Inflammatory macrophage treated with lipopolysaccharide for 1 hour (primary cell): ENCODE measurements around the gene LOXHD1.
A peak's percentile ranks its signal among the peaks of the same experiment; 100 is the strongest.

Source experiments
- DNase-seq, 2 donors: peaks; one replicate each; pipeline ENCODE4 v3.0.0-alpha.2; 2020 to 2022

The LOXHD1 gene

GRCh38 chr18:46622999-46623398 is 34.0 kb downstream of the LOXHD1 start:
- no peak for DNase-seq

- no peak for DNase-seq
Measured at GRCh38 chr18:46622451-46622850, 34.6 kb downstream of the LOXHD1 start.

DNA sequence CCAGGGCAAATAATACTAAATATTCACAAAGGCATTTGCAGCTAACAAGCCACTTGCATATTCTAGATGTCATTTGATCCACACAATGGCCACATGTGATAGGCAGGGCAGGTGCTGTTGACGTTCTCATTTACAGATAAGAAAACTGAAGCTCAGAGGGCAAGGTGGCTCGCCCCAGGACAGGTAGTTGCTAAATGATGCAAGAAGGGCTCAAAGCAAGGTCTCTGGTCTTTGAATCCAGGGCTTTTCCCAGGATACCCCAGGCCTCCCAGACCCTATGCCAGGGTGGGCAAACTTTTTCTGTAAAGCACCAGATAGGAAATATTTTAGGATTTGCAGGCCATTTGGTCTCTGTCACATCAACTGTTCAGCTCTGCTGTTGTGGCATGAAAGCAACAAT is 35.1 kb downstream of the LOXHD1 start:
- DNase-seq, result no peak

- DNase-seq, result no peak
Measured at GRCh38 chr18:46621111-46621766, 35.8 kb downstream of the LOXHD1 start.

DNA sequence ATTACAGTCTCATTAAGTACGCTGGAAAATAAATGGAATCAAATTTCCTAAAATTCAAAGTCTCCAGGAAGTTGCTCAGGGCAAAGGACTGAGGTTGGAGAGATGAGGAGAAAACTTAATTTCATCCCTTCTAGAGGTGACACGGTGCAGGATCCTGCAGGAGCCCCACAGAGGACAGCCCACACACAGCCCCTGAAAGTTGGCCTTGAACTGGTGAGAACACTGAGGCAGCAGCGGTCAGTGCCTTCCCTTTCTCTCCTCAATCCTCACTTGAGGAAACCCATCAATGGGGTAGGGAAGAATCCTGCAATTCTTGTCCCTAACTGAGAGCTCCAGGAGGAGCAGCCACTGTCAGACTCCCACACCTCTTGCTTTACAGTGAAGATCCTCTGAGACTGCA is 37.5 kb downstream of the LOXHD1 start:
- no peak for DNase-seq

GRCh38 chr18:46615720-46616119 is 41.3 kb downstream of the LOXHD1 start:
- no peak for DNase-seq

DNA sequence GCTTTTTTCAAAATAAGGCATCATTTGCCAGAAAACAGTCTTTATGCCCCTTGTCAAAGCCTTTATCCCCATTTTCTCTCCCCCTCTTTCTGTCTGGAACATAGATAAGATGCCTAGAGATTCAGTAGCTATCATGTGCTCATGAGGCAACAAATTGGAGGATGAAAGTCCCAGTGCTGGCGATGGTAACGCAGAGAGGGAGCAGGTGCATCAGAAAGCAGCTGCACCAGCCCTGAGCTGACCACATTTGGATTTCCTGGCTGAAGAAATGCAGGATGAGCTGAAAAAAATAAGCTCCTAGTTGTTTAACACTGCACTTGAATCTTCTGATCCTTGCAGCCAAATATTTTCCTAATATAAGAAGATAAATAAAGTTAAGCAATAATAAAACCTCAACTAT is 48.0 kb downstream of the LOXHD1 start:
- DNase-seq, result no peak

DNA sequence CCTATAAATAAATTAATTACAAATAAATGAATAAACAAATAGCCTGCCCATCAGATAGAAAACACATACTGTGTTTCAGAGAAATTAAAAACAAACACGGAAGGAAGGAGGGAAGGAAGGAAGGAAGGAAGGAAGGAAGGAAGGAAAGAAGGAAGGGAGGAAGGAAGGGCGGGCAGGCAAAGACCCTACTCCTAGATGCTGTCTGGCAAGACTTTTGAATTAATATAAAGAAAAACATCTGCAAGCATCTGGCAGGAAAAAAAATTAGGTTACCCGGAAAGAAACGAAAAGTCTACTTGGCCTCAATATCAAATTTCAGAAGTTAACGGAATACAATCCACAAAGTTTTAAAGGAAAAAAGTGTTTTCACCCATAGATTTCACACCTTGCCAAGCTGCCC is 49.1 kb downstream of the LOXHD1 start:
- DNase-seq, result no peak

DNA sequence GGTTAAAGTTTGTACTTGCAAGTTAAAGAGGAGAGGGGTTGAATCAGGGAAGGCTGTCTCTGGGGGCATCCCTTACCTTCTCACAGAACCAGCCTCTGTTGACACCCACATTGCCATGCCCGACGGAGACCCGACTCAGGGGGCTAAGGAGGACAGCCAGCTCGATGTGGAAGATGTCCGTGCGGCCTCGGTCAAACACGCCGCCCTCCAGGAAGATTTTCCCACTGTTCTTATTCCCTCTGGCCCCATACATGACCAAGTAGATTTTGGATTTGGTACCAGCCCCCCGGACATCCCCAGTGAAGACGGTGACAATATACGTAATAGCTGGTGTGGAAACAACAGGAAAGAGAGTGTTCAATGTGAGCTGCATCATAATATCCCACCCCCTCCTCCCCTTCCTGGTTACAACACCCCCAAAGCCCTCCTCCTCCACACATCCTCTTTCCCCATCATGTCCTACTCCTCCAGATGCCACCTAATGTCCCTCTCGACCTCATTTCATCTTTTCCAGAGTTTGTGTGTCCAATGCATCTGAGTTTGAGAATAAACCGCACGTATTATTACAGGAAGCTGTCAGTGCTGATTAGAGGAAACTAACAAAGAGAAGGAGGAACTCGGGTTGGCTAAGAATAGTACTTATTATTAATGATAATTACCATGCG is 55.7 kb downstream of the LOXHD1 start:
- DNase-seq, result peak; percentile 13 to 24

- no peak for DNase-seq
Measured at GRCh38 chr18:46596119-46596518, 60.9 kb downstream of the LOXHD1 start.

DNA sequence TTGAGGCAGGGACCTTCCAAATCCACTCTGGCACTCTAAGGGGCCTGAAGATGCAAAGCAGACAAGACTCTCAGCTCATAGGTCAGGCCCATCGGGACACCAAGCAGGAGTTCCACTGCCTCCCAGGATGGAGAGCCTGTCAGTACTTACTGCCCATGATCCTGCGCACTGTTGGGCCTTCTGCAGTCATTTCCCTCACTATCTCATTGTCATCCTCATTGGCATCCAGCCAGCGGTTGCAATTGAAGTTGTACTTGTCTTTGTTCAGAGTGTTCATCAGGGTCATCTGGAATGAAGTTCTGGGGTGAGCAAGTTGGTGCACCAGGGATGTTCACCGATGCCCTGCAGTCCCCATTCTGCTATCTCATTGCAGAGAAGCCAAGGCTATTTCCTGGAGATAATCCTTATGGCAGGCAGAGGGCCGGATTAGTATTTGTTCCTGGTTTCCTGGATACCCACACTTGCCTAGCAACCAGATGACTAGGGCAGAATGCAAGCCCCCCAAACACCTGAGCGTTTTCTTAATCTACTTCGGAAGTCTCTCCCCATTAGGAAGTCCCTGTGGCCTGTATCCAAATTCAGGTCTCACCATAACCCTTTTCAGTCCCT is 65.1 kb downstream of the LOXHD1 start:
- DNase-seq, result no peak

- no peak for DNase-seq
Measured at GRCh38 chr18:46590103-46590502, 66.9 kb downstream of the LOXHD1 start.

GRCh38 chr18:46588971-46589660 is 67.9 kb downstream of the LOXHD1 start:
- no peak for DNase-seq

DNA sequence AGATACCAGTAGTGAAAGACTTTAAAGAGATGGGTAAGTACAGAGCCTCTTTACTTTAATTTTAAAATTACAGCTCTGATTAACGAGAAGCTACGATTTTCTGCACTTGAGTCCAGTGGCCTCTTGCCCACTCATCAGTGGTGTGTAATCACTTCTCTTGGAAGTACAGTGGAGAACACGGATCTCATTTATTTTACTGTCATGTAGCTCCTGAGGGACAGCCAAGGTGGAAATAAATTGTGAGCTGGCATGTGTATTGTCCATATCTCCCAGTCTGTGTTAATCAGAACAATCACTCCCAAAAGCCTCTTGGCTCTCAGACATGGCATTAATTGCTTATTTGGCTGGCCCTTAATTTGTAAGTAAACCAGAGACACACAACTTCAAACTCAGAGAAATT is 69.4 kb downstream of the LOXHD1 start:
- DNase-seq, result no peak

DNA sequence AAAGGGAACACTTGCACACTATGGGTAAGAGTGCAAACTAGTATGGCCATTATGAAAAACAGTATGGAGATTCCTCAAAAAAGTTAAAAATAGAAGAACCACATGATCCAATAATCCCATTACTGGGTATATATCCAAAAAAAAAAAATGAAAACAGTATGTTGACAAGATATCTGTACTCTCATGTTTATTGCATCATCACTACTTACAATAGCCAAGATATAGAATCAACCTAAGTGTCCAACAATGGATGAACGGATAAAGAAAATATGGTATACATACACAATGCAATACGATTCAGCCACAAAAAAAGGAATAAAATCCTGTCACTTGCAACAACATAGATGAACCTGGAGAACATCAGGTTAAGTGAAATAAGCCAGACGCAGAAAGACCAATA is 73.3 kb downstream of the LOXHD1 start:
- no peak for DNase-seq

DNA sequence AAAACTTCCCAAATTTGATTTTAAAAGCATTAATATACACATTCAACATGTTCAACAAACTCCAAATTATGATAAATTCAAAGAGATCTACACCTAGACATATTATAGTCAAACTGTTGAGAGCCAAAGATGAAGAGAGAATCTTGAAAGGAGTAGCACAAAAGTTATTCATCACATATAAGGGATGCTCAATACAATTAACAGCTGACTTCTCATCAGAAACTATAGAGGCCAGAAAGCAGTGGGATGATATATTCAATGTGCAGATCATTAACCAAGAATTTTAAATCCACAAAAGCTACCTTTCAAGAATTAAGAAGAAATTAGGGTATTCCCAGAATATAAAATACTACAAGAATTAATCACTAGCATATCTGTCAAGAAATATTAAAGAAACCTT is 75.4 kb downstream of the LOXHD1 start:
- no peak for DNase-seq

DNA sequence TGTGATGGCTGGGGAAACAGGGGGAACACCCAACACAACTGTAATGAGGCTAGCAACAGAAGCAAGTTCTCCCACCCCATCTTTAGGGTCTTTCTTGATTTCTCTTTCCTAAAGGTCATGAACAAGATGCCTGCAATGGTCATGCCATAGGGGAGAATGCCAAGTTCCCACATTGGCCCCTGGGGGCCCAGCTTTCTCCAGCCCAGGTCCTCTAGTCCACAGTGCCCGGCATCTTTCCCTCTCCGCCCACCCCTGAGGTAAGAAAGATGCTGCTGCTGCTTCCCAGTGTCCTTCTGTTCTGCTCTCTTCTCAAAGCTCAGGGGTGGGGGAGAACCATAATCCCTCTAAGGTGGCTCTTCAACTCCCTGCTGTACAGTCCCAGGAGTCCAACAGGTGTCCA is 78.0 kb downstream of the LOXHD1 start:
- DNase-seq, result no peak

- no peak for DNase-seq
Measured at GRCh38 chr18:46577546-46577945, 79.5 kb downstream of the LOXHD1 start.

DNA sequence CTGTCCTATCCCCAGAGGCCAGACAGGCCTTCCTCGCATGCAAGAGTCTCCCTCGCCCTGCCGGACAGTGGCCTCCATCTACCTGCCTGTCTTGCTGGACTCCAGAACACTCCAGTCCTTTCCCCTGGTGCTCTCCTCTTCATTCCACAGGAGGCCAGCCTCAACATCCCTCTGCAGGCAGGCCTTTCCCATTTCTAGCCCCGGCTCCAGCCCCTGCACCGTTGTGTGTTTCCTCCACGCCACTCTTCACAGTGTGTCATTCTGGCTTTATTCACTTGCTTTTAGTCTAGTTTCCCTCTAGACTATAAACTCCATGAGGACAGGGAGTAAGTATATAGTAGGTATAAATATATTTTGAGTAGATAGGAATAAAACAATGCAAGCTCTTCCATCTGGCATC is 81.2 kb downstream of the LOXHD1 start:
- DNase-seq, result no peak

GRCh38 chr18:46574743-46575115 is 82.3 kb downstream of the LOXHD1 start:
- DNase-seq, result peak; percentile 8 to 17

- no peak for DNase-seq
Measured at GRCh38 chr18:46574000-46574742, 82.8 kb downstream of the LOXHD1 start.

DNA sequence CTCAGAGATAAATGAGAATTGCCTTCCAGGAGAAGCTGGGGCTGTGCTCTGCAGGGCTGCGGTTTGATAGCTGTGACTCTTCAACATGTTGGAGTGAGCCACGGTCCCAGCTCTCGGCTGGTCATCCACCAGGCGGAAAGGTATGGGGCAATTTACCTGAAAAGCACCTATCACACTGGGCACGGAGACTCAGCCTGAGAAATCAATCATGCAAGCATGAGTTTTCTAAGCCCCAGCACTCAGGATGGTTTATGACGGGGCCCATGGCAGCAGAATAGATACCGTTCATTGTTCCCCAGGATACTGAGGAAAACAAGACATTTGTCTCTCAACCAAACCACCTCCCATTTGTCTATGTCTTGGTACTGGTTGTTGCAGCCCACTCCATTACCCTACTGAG is 83.9 kb downstream of the LOXHD1 start:
- DNase-seq, result no peak

DNA sequence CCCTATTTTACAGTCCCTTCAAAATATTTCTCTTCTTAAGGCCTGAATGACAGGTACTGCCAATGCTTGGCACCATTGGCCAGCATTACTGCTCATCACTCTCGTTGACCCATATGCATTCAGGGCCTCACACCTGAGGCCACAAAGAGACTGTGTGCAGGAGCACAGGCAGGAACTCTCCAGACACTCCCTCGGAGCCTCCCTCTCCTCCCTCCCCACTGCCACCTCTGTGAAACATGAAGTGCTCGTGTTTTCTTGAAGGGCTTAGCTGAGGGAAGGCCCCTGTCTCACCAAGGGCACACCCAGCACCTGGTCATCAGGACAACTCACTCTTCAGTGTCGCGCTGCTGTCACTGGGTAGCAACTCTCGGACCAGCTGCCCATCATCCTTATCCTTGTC is 85.3 kb downstream of the LOXHD1 start:
- no peak for DNase-seq
